NK-92 treated with Interleukin-12 subunit alpha and Interleukin-12 subunit beta, amount 100 ng/mL, for 24 hours (cell line): ENCODE results near the gene ITPK1.

Source experiments
- DNase-seq: peaks from one replicate; lab custom pipeline; 2025; lab: John Stamatoyannopoulos, UW

The ITPK1 gene

DNA sequence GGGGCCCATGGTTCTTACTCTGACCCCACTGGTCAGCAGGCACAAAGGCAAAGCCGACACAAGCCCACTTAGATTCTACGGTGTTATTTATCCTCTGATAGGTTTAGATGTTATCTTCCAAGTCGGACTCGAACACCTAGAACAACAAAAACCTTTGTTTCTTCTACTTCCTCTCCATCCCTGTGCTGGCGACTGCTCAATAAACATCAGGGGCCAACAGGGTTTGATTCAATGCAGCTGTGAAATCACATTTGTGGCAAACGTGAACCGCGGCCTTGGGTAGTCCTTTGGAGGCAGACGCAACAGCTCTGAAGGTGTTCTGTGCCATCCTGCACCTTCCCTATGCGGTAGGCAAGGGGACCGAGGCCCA lies 105.6 kb downstream of the ITPK1 start:
- DNase-seq = no peak

DNA sequence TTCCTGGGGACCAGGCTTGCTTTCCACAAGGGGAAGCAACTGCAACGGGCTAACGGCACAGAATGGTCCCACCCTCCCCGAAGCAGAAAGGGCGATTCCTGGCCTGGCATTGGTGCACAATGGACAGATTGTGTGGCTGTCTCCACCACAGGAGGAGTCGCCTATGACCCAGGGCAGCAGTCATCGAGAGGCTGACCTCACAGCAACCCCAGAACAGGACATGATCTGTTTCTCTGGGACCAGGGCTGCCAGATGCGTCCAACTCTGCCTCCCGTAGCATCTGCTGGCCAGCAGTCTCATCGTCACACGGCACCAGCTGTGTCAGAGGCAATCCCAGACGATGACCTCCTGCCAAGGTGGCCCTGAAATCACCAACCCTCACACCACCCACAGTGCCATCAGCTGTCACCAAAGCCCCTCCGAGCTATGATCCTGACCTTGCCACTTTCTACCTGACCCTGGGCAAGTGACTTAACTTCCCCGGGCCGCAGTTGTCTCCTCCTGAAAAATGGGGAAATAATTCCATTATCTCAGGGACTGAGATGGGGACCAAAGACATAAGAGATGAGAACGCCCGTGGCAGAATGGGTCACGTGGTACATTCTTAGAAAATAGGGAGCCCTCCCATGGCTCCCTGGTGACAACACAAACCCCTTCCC lies 106.1 kb downstream of the ITPK1 start:
- no peak for DNase-seq

DNA sequence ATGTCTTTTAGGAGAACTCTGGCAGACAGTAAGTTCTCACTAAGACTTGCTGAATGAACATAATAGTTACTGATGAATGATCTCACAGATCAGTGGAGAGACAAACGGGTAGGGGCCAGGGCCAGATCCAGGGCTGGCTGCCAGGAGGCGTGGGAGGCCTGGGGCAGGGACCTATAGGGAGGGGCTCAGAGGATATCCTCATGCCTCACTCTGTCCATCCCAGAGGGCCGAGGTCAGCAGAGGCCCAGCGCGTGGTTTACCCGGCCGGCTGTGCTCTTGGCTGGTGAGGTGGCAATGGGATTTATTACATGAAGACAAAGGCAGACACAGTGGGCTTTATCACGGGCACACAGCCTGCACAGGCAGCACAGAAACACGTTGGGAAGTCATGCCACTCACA lies 107.3 kb downstream of the ITPK1 start:
- no peak for DNase-seq

DNA sequence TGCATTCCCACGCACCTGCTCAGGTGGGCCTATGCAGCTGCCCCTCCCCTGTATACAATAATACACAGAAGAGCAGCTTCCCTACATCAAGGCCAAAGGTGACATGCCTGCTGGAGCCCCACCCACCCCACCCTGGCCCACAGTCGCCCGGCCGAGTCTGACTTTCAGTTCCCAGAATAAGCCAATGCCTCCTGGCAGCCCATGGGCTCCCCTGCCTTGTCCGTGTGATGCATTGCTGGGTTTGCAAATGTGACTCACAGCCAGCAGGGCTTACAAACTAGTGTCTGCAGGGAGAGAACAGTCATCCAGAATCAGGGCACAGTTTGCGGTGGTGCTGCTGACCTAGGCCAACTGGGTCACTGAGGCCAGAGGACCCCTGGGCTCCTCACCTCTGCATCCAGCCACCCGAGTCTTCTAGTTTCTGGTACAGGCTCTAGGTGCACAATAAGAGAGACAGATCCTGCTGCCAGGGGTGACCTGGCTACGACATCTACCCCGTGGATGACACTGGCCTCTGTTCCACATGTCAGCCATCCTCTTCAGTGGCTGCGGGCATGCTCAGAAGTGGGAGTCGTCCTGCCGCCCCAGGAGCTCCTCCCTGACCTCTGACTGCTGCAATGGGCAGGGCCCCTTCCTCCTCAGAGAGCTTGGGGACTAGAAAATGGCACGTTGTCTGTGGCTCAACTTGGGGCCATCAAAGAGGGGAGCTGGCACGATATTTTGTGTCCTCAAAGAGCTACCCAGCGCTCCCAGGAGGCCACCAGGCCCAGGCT lies 108.3 kb downstream of the ITPK1 start:
- no peak for DNase-seq

DNA sequence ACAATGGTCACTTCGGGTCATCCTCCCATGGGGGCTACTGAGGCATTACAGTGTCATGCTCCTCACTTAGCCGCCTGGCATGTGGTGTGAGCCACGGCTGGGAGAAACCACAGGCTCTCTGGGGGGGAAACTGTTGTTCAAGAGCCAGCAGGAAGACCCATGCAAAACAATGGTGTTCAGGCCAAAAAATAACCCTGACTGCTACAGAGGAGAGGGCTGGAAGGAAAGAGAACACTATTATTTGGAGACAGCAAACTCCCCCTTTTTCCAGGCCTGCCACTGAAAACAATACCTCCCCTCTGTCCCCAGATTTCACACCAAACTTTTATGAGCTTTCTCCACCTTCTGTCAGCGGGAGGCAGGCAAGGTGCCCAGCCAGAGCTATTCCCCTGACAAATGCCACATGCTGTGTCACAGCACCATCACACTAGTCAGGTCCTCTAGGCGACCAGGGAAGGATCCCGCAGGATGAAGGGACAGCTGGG lies 109.1 kb downstream of the ITPK1 start:
- DNase-seq = no peak

DNA sequence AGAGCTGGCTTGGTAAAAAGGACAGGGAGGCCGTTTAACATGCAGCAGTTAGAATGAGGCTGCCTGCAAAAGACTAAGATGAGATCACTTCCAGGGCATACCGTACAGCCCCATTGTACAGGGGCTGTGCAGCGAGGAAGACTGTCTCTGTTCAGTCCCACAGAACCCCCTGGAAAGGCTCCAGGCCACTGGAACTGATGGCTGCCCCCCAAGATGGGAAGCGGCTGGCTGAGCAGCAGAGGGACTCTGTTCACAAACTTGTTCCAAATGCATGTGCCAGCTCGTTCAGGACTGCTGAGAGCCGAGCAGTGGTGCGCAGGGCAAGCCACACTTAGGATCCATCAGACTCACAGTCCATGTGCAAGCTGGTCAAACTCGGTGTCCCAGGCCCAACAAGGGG lies 109.9 kb downstream of the ITPK1 start:
- DNase-seq = no peak

DNA sequence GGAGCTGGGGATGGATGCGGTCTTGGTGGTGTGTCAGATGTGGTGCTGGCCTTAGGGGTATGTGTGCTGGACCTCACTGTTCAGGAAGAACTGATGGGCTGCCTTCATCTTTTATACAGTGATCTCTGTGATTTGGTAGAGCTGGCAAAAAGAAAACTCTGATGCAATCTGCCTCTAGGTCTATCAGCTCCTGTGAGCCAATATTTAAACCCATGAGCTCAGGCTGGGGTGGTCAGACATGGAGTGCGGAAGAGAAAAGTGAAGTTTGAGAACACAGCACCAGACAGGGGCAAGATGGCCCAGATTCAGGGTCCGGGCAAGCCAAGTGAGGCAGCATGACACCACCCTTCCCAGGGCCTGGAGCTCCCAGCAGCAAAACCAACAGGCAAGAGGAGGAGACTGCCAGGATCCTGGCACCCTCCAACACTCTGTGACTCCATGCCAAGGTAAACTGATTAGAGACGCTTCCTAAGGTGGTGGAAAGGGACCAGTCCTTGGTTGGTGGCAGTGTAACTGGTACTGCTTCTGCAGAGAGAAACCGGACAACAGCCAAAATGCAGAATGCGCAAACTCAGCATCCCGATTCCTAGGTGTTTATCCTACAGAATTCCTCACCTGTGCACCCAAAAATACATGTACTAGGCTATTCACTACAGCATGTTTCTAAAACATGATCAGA lies 110.5 kb downstream of the ITPK1 start:
- DNase-seq = no peak

DNA sequence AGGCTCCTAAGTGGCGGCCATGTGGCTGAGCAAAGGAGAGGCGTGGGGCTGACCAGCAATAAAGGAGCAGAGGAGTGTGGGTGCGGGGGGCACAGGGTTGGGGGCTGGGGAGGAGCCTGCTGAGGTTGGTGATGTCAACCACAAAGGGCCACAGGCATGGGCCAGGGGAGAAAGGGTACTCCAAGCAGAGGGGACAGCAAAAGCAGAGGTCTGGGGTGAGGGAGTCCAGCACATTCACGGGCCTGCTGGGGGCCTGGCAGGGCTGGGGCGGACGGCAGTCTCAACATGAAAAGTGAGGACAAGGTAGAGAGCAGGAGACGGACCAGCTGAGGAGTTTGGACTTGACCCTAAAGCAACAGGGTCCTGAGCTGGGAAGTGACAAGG lies 111.0 kb downstream of the ITPK1 start:
- no peak for DNase-seq

DNA sequence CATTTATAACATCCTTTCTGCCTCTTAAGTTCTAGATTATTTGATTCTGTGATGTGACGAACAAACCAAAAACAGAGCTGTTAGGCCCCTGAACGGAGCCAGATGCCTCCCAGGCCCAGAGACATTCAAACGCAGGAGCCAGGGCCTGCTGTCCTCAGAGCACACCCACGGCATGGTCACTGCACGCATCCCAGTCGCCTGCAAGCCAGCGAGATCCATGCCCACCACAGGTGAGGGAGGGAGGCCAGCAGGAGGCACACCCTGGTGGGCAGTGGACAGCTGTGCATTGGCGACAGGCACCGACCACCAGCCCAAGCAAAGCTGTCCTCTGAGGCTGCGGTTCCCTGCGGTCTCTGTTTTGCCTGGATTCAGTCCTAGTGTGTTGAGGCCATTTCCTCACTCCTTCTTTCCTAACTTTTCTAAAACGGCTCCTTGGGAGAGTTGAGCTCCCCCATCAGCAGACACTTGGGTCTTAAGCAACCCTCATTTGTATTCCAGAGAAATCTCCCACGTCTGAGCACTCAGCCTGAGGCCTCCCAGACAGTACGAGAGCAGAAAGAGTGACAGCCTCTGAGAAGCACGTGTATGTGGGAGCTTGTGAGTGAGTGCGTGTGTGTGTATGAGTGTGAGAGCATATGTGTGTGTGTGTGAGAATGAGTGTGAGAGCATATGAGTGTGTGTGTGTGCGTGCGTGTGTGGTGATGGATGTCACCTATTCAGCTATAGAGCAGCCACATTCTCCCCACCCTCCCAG lies 111.6 kb downstream of the ITPK1 start:
- no peak for DNase-seq

DNA sequence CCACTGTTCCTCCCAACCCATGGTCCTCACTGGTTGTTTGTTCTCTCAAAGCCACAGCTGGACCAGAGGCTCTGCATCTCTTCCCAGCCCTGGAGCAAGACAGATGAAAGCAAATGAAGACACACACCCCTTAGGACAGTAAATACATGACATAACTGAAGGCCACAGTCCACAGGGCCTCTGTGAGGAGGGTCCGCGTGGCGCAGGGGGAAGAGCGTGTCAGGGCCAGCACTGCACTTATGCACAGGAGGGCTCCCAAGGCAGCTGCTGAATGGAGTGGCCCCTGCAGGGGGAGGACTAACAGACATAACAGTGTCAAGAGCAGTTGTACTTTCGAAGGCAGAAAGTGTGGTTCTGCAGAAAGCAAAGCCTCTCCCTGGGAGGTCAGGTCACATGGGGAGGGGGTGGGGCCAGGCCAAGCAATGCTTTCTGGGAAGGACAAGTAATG lies 112.8 kb downstream of the ITPK1 start:
- DNase-seq = no peak

DNA sequence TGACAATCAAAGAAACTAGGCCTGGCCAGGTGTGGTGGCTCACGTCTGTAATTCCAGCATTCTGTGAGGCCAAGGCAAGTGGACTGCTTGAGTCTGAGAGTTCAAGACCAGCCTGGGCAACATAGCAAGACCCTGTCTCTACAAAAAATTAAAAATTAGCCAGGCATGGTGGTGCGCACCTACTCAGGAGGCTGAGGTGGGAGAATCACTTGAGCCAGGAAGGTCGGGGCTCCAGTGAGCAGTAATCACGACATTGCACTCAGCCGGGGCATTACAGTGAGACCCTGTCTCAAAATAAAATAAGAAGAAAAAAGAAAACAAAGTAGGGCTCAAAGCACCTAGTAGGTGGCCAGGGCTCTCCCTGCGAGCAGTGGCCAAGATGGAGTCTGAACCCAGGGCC lies 113.7 kb downstream of the ITPK1 start:
- no peak for DNase-seq

DNA sequence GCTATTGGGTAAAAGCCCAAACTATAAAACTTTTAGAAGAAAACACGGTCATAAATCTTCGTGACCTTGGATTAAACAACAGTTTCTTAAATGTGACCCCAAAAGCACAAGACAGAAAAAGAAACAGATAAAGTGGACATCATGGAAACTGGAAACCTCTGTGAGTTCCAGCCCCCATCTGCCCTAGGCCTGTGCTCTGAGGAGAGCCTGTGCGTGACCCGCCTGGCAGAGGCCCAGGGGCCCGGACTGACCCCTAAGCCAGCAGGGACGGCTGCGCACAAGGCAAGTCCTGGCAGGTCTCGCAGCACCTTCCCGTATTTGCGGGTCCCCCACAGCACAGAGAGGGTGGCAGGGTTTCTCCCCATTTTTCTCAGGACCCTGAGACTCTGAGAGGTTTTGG lies 116.8 kb downstream of the ITPK1 start:
- DNase-seq = no peak

DNA sequence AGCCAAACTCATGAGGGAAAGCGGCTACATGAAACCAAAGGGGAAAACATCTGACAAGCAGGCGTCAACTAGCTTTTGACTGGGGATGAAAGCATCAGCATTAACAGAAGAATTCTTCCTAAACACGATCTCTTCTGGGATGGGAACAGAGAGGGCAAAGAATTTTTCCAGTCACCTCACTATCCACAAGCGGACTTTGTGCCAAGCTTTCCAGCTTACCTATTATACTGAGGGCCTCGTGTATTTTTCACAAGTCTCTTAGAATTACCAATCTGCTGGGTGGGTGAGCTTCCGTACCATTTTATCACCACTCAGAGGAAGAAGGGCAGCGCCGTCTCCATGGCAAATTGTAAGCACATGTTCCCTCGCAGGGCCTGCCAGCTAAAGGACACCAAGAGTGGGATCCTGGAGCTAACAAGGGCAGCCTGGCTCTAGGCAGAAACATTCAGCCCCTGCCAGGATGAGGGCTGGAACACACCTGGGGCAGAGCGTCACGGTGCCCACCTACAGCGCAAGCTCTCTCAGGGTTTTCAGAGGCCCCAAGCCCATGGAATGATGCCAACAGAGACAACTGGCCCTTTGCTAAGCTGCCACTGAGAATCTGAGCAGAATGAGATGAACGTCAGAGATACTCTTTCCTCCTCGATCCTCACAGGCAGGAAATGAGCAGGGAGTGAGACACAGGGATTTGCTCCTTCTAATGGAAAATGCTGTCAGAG lies 118.2 kb downstream of the ITPK1 start:
- no peak for DNase-seq

DNA sequence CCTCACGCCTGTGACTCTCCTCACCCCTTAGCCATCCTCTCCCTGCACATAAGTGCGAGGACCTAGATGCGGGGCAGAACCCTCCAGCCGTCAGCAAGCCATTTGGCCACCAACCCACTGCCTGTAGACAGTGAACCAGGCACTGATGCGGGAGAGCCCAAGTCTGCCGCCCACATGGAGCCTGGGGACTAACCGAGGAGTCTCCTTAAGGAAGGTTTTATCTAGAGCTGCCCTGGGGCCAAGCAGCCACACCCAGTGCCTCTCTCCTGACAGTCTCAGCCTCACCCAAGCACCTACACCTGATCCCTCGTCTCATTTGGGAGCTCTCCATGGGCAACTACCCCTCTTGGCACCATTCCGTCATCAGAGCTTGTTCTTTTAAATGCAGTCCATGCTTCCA lies 120.1 kb downstream of the ITPK1 start:
- no peak for DNase-seq

DNA sequence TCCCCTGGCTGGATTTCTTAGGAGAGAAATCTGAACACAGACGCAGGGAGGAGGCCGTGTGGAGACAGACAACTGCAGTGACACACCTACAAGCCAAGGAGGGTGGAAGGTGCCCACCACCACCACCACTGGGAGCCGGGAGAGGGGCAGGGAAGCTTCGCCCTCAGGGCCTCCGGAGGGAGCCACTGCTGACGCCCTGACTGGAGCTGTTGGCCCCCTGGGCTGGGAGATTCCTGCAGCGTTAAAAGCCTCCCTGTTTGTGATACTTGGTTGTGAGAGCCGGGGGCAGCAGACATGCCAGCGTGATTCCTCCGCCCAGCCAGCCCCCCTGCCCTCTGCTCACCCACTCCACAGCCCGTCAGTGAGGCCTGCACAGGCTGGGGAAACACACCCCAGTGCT lies 120.8 kb downstream of the ITPK1 start:
- no peak for DNase-seq

DNA sequence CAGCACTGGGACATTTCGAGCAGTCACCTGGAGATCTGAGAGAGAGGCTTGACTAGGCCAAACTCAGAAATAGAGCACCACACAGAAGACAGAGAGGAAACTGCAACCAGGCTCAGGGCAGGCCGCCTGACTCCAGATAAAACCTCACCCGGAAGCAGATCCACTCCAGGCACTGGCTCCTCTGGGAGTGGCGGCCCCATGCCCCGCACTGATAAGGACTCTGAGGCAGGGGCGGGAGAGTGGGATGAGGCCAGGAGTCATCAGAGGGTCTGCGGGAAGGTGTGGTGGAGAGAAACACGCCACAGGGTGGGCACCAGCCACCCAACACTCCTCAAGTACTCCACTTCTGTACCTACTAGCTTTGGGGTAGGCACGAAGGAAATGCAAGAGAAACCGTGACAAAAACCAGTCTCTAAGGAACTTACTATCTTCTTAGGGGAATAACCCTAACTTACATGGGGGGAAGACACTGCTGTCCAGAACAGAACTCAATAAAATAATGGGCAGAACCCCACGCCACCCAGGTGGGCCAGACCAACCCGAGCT lies 121.5 kb downstream of the ITPK1 start:
- DNase-seq = no peak

DNA sequence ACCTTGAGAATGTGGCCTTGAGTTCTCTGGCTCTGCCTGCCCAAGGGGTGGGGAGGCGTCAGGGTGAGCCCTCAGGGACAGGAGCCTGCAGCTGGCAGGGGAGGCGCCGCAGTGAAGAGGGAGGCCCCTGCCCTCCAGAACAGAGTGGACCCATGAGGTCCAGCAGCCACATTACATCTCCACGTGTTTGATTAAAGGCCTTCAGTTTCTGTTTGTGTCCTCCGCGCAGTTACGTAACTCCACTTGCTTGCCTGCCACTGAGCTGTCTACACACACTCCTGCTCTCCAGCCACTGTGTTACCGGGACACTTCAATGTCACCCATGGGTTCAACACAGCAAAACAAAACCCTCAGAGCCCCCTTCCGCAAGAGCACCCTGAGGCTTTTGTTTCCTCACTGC lies 122.4 kb downstream of the ITPK1 start:
- no peak for DNase-seq

DNA sequence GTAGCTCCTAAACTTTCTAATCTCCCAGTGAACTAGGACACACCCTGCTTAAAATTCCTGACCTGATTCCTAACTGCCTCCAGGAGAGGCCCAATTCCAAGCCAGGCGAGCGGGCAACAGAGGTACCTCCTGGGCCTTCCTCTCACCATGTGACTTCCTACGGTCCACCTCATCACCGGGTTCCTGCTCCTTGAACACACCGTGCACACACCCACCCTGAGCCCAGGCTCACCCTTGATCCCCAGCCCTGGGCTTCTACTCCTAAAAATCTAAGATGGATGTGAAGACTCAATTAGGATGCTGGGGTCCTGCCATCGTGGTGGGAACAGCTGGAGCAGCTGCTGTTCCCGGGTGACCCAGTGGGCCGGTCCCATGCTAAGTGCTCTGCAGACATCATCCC lies 124.2 kb downstream of the ITPK1 start:
- no peak for DNase-seq

DNA sequence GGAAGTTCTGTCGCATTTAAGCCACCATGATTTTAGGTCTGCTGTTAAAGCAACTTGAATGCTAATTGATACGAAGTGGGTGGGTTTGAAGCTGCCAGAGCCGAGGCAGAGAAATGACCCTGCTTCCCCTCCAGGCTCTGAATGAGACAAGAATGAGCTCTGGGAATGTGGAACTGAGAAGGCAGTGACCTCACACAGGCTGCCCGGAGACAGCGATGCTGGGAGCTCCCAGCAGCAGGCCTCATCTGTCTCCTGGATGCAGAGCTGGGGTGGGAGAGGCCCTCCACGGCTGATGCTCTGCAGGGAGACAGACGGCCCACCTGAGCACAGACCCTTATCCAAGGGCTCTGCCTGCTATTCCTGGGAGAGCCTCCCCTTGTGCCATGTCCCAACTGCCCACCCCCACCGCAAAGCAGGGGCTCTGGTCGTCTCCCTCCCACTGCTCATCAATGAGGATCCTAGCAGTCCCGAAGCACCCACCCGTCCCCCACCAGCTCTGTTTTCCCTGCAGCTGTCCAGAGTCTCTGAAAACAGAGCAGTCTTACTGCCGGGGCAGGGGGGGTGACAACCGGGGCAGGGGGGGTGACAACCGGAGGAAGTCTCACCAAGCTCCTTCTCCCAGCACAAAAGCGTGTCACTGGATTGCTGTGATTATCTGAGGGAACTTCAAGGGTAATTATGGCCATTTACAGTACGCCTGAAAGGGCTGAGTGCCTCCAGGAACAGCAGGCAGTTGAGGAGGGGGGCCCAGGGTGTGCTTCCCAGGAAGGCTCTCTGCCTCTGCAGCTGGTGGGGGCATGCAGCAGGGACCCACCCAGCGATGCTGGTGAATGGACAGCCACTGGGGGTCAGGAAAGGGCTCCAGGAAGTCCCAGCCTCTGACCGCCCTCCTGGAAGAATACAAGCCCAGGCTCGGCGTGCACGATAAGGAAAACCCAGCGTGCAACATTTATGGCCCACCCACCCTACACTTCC lies 125.0 kb downstream of the ITPK1 start:
- DNase-seq = no peak
